HUES6 (cell line): ENCODE data around the gene SYNPO2.

Experiments
- H3K27ac ChIP-seq: 2 replicates; pipeline ENCODE4 v1.7.0; 2013; ENCODE audit warnings: low read depth, mild to moderate bottlenecking, low read length, inconsistent platforms
- H3K27me3 ChIP-seq: 2 replicates; pipeline ENCODE4 v1.6.1; 2013; ENCODE audit warnings: low read length; ENCODE audit not compliant: control insufficient read depth, insufficient read depth
- H3K36me3 ChIP-seq: 2 replicates; pipeline ENCODE4 v1.6.1; 2013; ENCODE audit warnings: low read length; ENCODE audit not compliant: control insufficient read depth, insufficient read depth
- H3K4me1 ChIP-seq: 2 replicates; pipeline ENCODE4 v1.6.1; 2013; ENCODE audit warnings: low read length; ENCODE audit not compliant: control insufficient read depth, insufficient read depth
- H3K4me3 ChIP-seq: 2 replicates; pipeline ENCODE4 v1.5.1; 2013; ENCODE audit warnings: low read depth, low read length
- H3K9ac ChIP-seq: one replicate; pipeline ENCODE4 v1.6.1; 2013; ENCODE audit warnings: mild to moderate bottlenecking, low read length
- H3K9me3 ChIP-seq: 2 replicates; pipeline ENCODE4 v1.6.1; 2013; ENCODE audit warnings: low read depth, low read length; ENCODE audit not compliant: control insufficient read depth, insufficient read depth

Gene SYNPO2

GRCh38 chr4:118910221-118910620 lies 21.6 kb downstream of the SYNPO2 start:
- Histone ChIP-seq H3K9ac (no peak overlapping the region), H3K4me1 (no peaks in the 10 kb centered on the region), H3K36me3 (no peaks in the 10 kb centered on the region), H3K27ac (no peak overlapping the region), H3K27me3 (no peaks in the 10 kb centered on the region), H3K9me3 (no peaks in the 10 kb centered on the region), H3K4me3 (no peak overlapping the region)

- Histone ChIP-seq H3K27me3 (no peaks in the 10 kb centered on the region), H3K4me1 (no peaks in the 10 kb centered on the region), H3K4me3 (no peak overlapping the region), H3K9me3 (no peaks in the 10 kb centered on the region), H3K9ac (no peak overlapping the region), H3K36me3 (no peaks in the 10 kb centered on the region), H3K27ac (no peak overlapping the region)
These were observed 22.6 kb downstream of the SYNPO2 start for GRCh38 chr4:118911238-118911703.

- Histone ChIP-seq H3K4me1 (peaks cover 3% of the 10 kb centered on the region), H3K27me3 (no peaks in the 10 kb centered on the region), H3K4me3 (no peak overlapping the region), H3K36me3 (no peaks in the 10 kb centered on the region), H3K27ac (no peak overlapping the region), H3K9me3 (no peaks in the 10 kb centered on the region), H3K9ac (no peak overlapping the region)
These were observed 26.8 kb downstream of the SYNPO2 start for GRCh38 chr4:118915468-118915867.

DNA sequence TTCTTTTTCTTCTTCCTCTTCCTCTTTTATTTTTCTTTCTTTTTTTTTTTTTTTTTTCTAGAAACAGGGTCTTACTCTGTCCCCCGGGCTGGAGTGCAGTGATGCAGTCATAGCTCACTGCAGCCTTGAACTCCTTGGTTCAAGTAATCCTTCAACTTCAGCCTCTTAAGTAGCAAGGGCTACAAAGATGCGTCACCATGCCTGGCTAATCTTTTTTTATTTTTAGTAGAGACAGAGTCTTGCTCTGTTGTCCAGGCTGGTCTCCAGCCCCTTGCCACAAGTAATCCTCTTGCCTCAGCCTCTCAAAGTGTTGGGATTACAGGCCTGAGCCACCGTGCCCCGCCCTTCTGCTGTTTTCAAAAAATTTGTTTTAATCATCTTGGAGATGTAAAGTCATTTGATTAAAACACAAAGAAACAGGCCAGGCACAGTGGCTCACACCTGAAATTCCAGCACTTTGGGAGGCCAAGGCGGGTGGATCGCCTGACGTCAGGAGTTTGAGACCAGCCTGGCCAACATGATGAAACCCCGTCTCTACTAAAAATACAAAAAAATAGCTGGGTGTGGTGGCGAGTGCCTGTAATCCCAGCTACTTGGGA lies 28.1 kb downstream of the SYNPO2 start:
- H3K27ac ChIP-seq = no peak overlapping the region
- H3K4me3 ChIP-seq = no peak overlapping the region
- peaks cover 3% of the 10 kb centered on the region for H3K4me1 ChIP-seq
- no peak overlapping the region for H3K9ac ChIP-seq
- no peaks in the 10 kb centered on the region for H3K36me3 ChIP-seq
- H3K9me3 ChIP-seq = no peaks in the 10 kb centered on the region
- no peaks in the 10 kb centered on the region for H3K27me3 ChIP-seq

- Histone ChIP-seq H3K4me3 (no peak overlapping the region), H3K4me1 (peaks cover 3% of the 10 kb centered on the region), H3K27me3 (no peaks in the 10 kb centered on the region), H3K36me3 (no peaks in the 10 kb centered on the region), H3K27ac (no peak overlapping the region), H3K9me3 (no peaks in the 10 kb centered on the region), H3K9ac (no peak overlapping the region)
These were observed 28.9 kb downstream of the SYNPO2 start for GRCh38 chr4:118917582-118917981.

DNA sequence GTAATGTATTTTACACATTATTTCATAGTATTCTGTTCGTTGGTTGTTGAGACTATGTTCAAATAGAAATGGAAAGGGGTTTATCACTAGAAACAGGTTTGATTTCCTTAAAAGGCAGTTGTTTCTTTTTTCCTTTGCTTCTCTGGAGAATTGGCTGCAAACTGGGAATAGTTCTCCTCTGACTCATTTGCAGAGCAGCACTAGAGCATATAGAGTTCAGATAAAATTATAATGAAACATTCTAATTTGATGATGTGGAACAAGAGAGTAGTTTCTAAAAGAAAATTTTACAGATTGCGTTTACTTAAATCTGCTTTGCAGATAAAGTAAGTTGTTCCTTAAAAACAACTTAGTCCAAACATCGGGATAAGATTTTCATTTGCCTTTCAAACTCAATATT lies 29.7 kb downstream of the SYNPO2 start:
- H3K27ac ChIP-seq = 0 out of 2 replicates have a peak overlapping the region, but pooled peaks have one; percentile 69
- H3K36me3 ChIP-seq = no peaks in the 10 kb centered on the region

GRCh38 chr4:118920247-118920646 lies 31.6 kb downstream of the SYNPO2 start:
- no peak overlapping the region for H3K27ac ChIP-seq
- H3K4me1 ChIP-seq = peaks cover 3% of the 10 kb centered on the region
- H3K36me3 ChIP-seq = no peaks in the 10 kb centered on the region
- H3K9me3 ChIP-seq = no peaks in the 10 kb centered on the region
- H3K27me3 ChIP-seq = no peaks in the 10 kb centered on the region
- no peak overlapping the region for H3K4me3 ChIP-seq
- H3K9ac ChIP-seq = no peak overlapping the region

More for the DNA sequence above, 29.7 kb downstream of the SYNPO2 start:
- no peaks in the 10 kb centered on the region for H3K27me3 ChIP-seq
- no peak overlapping the region for H3K9ac ChIP-seq
- no peak overlapping the region for H3K4me3 ChIP-seq
- no peaks in the 10 kb centered on the region for H3K9me3 ChIP-seq
- peaks cover 3% of the 10 kb centered on the region for H3K4me1 ChIP-seq

DNA sequence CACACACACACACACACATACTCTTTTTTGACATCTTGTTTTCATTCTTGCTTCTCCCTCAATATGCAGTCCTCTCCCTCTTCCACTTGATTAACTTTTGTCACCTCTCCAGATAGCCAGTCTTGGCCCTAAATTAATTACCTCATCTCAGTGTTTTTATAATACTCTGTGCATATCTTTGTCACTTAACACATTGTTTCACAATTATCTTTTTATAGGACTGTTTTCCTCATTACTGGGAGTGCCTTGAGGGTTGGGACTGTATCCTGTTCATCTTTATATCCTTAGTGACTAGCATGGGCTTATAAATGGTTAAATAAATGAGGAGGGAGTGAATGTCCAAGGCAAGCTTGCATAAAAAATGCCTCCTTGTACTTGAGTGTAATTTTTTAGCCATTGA lies 33.1 kb downstream of the SYNPO2 start:
- H3K4me1 ChIP-seq = peaks cover 3% of the 10 kb centered on the region
- H3K9ac ChIP-seq = no peak overlapping the region
- no peaks in the 10 kb centered on the region for H3K27me3 ChIP-seq
- no peaks in the 10 kb centered on the region for H3K9me3 ChIP-seq
- H3K36me3 ChIP-seq = no peaks in the 10 kb centered on the region
- no peak overlapping the region for H3K27ac ChIP-seq
- no peak overlapping the region for H3K4me3 ChIP-seq

GRCh38 chr4:118923891-118924290 lies 35.2 kb downstream of the SYNPO2 start:
- Histone ChIP-seq H3K9me3 (no peaks in the 10 kb centered on the region), H3K27me3 (no peaks in the 10 kb centered on the region), H3K4me3 (no peak overlapping the region), H3K27ac (no peak overlapping the region), H3K9ac (no peak overlapping the region), H3K4me1 (no peaks in the 10 kb centered on the region; the same call in 1 of the 2 replicates), H3K36me3 (no peaks in the 10 kb centered on the region)

DNA sequence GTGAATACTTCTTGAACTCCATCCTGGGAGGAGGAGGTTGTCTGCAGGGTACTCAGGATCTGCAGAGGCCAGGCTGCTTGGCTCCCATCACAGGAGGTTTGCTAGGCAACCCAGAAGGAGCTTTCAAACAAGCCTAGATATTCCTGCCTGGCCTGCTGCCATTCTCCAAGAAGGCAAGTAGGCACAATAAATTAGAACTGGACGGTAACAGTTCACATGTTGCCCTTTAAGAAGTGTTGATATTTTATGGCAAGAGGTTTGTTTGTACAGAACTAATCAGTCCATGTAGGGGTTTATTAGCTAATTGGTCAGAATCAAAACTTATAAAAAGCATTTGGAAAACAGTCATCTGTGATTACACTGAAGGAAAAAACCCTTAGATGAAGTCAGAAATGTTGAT lies 39.3 kb downstream of the SYNPO2 start:
- Histone ChIP-seq H3K4me1 (no peaks in the 10 kb centered on the region), H3K9ac (no peak overlapping the region), H3K36me3 (no peaks in the 10 kb centered on the region), H3K27ac (no peak overlapping the region), H3K27me3 (no peaks in the 10 kb centered on the region), H3K9me3 (no peaks in the 10 kb centered on the region), H3K4me3 (no peak overlapping the region)

DNA sequence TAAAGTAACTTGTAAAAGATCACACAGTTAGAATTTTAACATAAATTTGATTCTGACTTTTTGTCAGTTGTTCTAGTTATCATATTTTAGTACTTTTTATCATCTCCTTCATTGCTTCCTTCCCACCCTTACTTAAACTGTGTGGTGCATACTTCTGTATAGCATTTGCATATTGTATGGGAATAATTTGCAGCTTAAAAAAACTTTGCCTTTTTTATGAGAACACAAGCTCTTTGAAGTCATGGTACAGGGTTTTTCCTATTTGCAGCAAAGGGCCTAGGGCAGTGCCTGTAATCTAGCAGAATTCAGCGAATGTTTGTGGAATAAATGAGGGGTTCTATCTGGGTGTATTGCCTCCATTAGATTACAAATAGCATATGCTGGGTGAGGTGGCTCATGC lies 41.6 kb downstream of the SYNPO2 start:
- Histone ChIP-seq H3K4me1 (no peaks in the 10 kb centered on the region), H3K27ac (no peak overlapping the region)

More for the DNA sequence above, 41.6 kb downstream of the SYNPO2 start:
- Histone ChIP-seq H3K9me3 (no peaks in the 10 kb centered on the region), H3K36me3 (no peaks in the 10 kb centered on the region), H3K4me3 (no peak overlapping the region), H3K9ac (no peak overlapping the region), H3K27me3 (no peaks in the 10 kb centered on the region)
